Activated CD4-positive, alpha-beta T cell treated with anti-CD3 and anti-CD28 coated beads, Interleukin-2, amount 50 U/mL, for 48 hours (primary cell): Measurements from ENCODE around the gene HLA-DPB1.
"Not testable (repeated sequence)": the region's sequence is repeated elsewhere in the genome, so short reads cannot be mapped to it uniquely, and the experiment has no call there.

Experiments used
- DNase-seq, 2 experiments: peaks; one replicate each; pipeline ENCODE4 v3.0.0-alpha.2; 2020

Gene HLA-DPB1

GRCh38 chr6:33075568-33076405 lies at the start of gene HLA-DPB1:
Gene HLA-DPB1 (plus strand): TSS chr6:33075990. CDS start chr6:33076042, 52 bp downstream.
- DNase-seq: no peak

- no peak for DNase-seq
Observed at GRCh38 chr6:33028220-33028849, 47.5 kb upstream of the HLA-DPB1 start.

GRCh38 chr6:33029328-33030184 lies 46.2 kb upstream of the HLA-DPB1 start:
- peak in 1 of 2 experiments; percentile 25 for DNase-seq

GRCh38 chr6:33030245-33030644 lies 45.5 kb upstream of the HLA-DPB1 start:
- no peak for DNase-seq

GRCh38 chr6:33034554-33034953 lies 41.2 kb upstream of the HLA-DPB1 start:
- DNase-seq: no peak

GRCh38 chr6:33036535-33036934 lies 39.3 kb upstream of the HLA-DPB1 start:
- DNase-seq: no peak

- no peak for DNase-seq
Observed at GRCh38 chr6:33040157-33040556, 35.6 kb upstream of the HLA-DPB1 start.

GRCh38 chr6:33049323-33050013 lies 26.3 kb upstream of the HLA-DPB1 start:
- no peak for DNase-seq

- no peak for DNase-seq
Observed at GRCh38 chr6:33050014-33050810, 25.6 kb upstream of the HLA-DPB1 start.

GRCh38 chr6:33052627-33053026 lies 23.2 kb upstream of the HLA-DPB1 start:
- no peak for DNase-seq

- no peak for DNase-seq
Observed at GRCh38 chr6:33053230-33053629, 22.6 kb upstream of the HLA-DPB1 start.

- DNase-seq: no peak
Observed at GRCh38 chr6:33057222-33058150, 18.3 kb upstream of the HLA-DPB1 start.

- DNase-seq: no peak
Observed at GRCh38 chr6:33061987-33062386, 13.8 kb upstream of the HLA-DPB1 start.

GRCh38 chr6:33063435-33063834 lies 12.4 kb upstream of the HLA-DPB1 start:
- DNase-seq: not testable (repeated sequence)

GRCh38 chr6:33064723-33065122 lies 11.1 kb upstream of the HLA-DPB1 start:
- no peak for DNase-seq

- DNase-seq: no peak
Observed at GRCh38 chr6:33065312-33065711, 10.5 kb upstream of the HLA-DPB1 start.

GRCh38 chr6:33066917-33067521 lies 8.8 kb upstream of the HLA-DPB1 start:
- no peak for DNase-seq

GRCh38 chr6:33069021-33069738 lies 6.6 kb upstream of the HLA-DPB1 start:
- DNase-seq: no peak

- DNase-seq: no peak
Observed at GRCh38 chr6:33070909-33071308, 4.9 kb upstream of the HLA-DPB1 start.

GRCh38 chr6:33071569-33071968 lies 4.2 kb upstream of the HLA-DPB1 start:
- DNase-seq: no peak
